Measurements from ENCODE around the gene ERCC2. TPM values are rescaled to one million over a fixed set of nuclear protein-coding genes. Genes with fewer than 3 reads are reported as not detected.

Gene ERCC2
- total RNA-seq, 1 donor from 2014 or later: 44.7 TPM

DNA sequence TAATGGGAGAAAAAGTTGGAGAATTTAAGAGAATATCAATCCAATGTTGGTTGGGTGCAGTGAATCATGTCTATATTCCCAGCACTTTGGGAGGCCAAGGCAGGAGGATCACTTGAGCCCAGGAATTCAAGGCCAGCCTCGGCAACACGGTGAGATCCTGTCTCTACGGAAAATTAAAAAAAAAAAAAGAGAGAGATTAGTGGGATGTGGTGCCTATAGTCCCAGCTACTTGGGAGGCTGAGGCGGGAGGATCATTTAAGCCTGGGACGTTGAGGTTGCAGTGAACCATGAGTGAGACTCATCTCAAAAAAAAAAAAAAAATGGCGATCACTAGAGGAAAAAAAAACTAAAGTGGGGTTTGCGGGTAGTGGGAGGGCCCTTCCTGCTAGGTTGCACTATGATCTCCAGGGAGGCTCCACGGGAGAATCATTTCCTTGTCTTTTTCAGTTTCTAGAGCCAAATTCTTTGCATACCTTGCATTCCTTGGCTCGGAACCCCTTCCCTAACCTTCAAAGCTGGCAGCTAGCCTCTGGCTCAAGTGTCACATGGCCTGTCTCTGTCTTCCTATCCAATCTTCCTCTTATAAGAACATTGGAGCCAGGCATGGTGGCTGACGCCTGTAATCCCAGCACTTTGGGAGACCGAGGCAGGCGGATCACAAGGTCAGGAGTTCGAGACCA is 5.8 kb upstream of the ERCC2 start:
- Histone ChIP-seq H3K4me2 (ENCODE audit: low read length) (peak overlapping the region; percentile 40), H3K4me1 (ENCODE audit: insufficient read depth, low read length) (peaks cover 12% of the 10 kb centered on the region), H2AFZ (ENCODE audit: low read depth, low read length) (no peak overlapping the region), H3K9me3 (ENCODE audit: insufficient read depth, low read depth, low read length) (no peaks in the 10 kb centered on the region), H3K27me3 (ENCODE audit: insufficient read depth, low read length) (no peaks in the 10 kb centered on the region), H4K20me1 (ENCODE audit: insufficient read depth, low read length) (no peaks in the 10 kb centered on the region), H3K79me2 (ENCODE audit: insufficient read depth, low read length) (no peaks in the 10 kb centered on the region), H3K4me3 (ENCODE audit: insufficient read depth, low read depth, low read length) (no peak overlapping the region), H3K36me3 (ENCODE audit: insufficient read depth, low read length) (no peaks in the 10 kb centered on the region), H3K27ac (ENCODE audit: low read depth, low read length) (peak overlapping the region; percentile 80), H3K9ac (ENCODE audit: low read length) (peak overlapping the region; percentile 29)
- FAIRE-seq (no peak), DNase-seq (ENCODE audit: low read depth) (peak; percentile 93)
- no peaks in the 10 kb centered on the region for H3K9me3 Mint-ChIP-seq (ENCODE audit: unreplicated experiment)
- H3K4me1 Mint-ChIP-seq (ENCODE audit: low read depth, unreplicated experiment): no peaks in the 10 kb centered on the region
- TF ChIP-seq, protein P1, sequence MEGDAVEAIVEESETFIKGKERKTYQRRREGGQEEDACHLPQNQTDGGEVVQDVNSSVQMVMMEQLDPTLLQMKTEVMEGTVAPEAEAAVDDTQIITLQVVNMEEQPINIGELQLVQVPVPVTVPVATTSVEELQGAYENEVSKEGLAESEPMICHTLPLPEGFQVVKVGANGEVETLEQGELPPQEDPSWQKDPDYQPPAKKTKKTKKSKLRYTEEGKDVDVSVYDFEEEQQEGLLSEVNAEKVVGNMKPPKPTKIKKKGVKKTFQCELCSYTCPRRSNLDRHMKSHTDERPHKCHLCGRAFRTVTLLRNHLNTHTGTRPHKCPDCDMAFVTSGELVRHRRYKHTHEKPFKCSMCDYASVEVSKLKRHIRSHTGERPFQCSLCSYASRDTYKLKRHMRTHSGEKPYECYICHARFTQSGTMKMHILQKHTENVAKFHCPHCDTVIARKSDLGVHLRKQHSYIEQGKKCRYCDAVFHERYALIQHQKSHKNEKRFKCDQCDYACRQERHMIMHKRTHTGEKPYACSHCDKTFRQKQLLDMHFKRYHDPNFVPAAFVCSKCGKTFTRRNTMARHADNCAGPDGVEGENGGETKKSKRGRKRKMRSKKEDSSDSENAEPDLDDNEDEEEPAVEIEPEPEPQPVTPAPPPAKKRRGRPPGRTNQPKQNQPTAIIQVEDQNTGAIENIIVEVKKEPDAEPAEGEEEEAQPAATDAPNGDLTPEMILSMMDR (IDR thresholded peaks at IDR 0.05; ENCODE audit: insufficient read depth, low read depth, low read length): no peak
- no peak for TF ChIP-seq EZH2 (IDR thresholded peaks at IDR 0.05; ENCODE audit: insufficient read depth, low read length)
- peak overlapping the region; percentile 81 for H3K27ac Mint-ChIP-seq (ENCODE audit: unreplicated experiment)
- no peaks in the 10 kb centered on the region for H3K27me3 Mint-ChIP-seq (ENCODE audit: low read depth, unreplicated experiment)
- peak overlapping the region; percentile 40 for H3K4me3 Mint-ChIP-seq (ENCODE audit: unreplicated experiment)
- H3K36me3 Mint-ChIP-seq (ENCODE audit: low read depth, unreplicated experiment): peaks cover 8% of the 10 kb centered on the region

DNA sequence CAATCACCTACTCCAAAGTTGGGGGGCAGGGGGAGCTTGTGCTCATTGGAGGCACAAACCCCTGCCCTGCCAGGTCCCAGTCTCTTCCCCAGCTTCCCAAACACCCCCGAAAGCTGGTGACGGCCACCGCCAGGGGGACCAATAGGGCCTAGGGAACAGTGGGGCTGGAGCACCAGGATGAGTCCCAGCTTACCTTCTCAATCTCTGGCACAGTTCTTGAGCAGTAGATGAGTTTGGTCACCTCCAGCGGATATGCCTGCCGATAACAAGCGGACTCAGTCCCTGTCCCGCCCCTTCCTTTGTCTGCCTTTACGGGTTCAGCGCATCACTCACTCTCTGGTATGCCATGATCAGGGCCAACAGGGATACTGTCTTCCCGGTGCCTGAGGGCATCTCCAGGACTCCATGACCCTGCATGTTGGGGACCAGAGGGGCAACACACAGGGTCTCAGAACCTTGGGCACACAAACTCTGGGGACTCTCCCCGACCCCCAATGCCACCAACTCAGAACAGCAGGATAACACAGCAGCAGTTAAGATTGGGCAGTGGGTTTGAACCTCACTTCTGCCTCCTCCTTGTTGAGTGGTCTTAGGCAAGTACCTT is 1.5 kb downstream of the ERCC2 start:
- DNase-seq (ENCODE audit: low read depth) (no peak), FAIRE-seq (no peak)
- Mint-ChIP-seq H3K27me3 (ENCODE audit: low read depth, unreplicated experiment) (no peaks in the 10 kb centered on the region), H3K9me3 (ENCODE audit: unreplicated experiment) (no peaks in the 10 kb centered on the region), H3K27ac (ENCODE audit: unreplicated experiment) (no peak overlapping the region), H3K4me3 (ENCODE audit: unreplicated experiment) (peak overlapping the region; percentile 73), H3K36me3 (ENCODE audit: low read depth, unreplicated experiment) (peaks cover 8% of the 10 kb centered on the region), H3K4me1 (ENCODE audit: low read depth, unreplicated experiment) (no peaks in the 10 kb centered on the region)
- no peak overlapping the region for H3K27ac ChIP-seq (ENCODE audit: low read depth, low read length)
- peaks cover 27% of the 10 kb centered on the region for H3K79me2 ChIP-seq (ENCODE audit: insufficient read depth, low read length)
- H3K4me1 ChIP-seq (ENCODE audit: insufficient read depth, low read length): peaks cover 5% of the 10 kb centered on the region
- H3K27me3 ChIP-seq (ENCODE audit: insufficient read depth, low read length): no peaks in the 10 kb centered on the region
- peaks cover 4% of the 10 kb centered on the region for H3K36me3 ChIP-seq (ENCODE audit: insufficient read depth, low read length)
- H3K9ac ChIP-seq (ENCODE audit: low read length): no peak overlapping the region
- TF ChIP-seq EZH2 (IDR thresholded peaks at IDR 0.05; ENCODE audit: insufficient read depth, low read length): no peak
- TF ChIP-seq, protein P1 (IDR thresholded peaks at IDR 0.05; ENCODE audit: insufficient read depth, low read depth, low read length): no peak
- no peak overlapping the region for H2AFZ ChIP-seq (ENCODE audit: low read depth, low read length)
- H4K20me1 ChIP-seq (ENCODE audit: insufficient read depth, low read length): peaks cover 19% of the 10 kb centered on the region
- H3K9me3 ChIP-seq (ENCODE audit: insufficient read depth, low read depth, low read length): no peaks in the 10 kb centered on the region
- peak overlapping the region; percentile 93 for H3K4me2 ChIP-seq (ENCODE audit: low read length)
- H3K4me3 ChIP-seq (ENCODE audit: insufficient read depth, low read depth, low read length): peak overlapping the region; percentile 38

GRCh38 chr19:45368127-45368526 is 2.2 kb downstream of the ERCC2 start:
- DNase-seq (ENCODE audit: low read depth): no peak
- no peaks in the 10 kb centered on the region for H3K9me3 Mint-ChIP-seq (ENCODE audit: unreplicated experiment)
- no peak for FAIRE-seq
- peaks cover 4% of the 10 kb centered on the region for H3K36me3 ChIP-seq (ENCODE audit: insufficient read depth, low read length)
- peak overlapping the region; percentile 57 for H3K4me3 Mint-ChIP-seq (ENCODE audit: unreplicated experiment)
- no peaks in the 10 kb centered on the region for H3K27me3 Mint-ChIP-seq (ENCODE audit: low read depth, unreplicated experiment)
- H4K20me1 ChIP-seq (ENCODE audit: insufficient read depth, low read length): peaks cover 19% of the 10 kb centered on the region
- no peaks in the 10 kb centered on the region for H3K4me1 Mint-ChIP-seq (ENCODE audit: low read depth, unreplicated experiment)
- no peak overlapping the region for H3K4me3 ChIP-seq (ENCODE audit: insufficient read depth, low read depth, low read length)
- H3K9me3 ChIP-seq (ENCODE audit: insufficient read depth, low read depth, low read length): no peaks in the 10 kb centered on the region
- H2AFZ ChIP-seq (ENCODE audit: low read depth, low read length): no peak overlapping the region
- no peaks in the 10 kb centered on the region for H3K27me3 ChIP-seq (ENCODE audit: insufficient read depth, low read length)
- TF ChIP-seq EZH2 (IDR thresholded peaks at IDR 0.05; ENCODE audit: insufficient read depth, low read length): no peak
- TF ChIP-seq, protein P1 (IDR thresholded peaks at IDR 0.05; ENCODE audit: insufficient read depth, low read depth, low read length): no peak
- no peak overlapping the region for H3K9ac ChIP-seq (ENCODE audit: low read length)
- H3K27ac ChIP-seq (ENCODE audit: low read depth, low read length): no peak overlapping the region
- H3K27ac Mint-ChIP-seq (ENCODE audit: unreplicated experiment): peak overlapping the region; percentile 18
- H3K4me1 ChIP-seq (ENCODE audit: insufficient read depth, low read length): peaks cover 5% of the 10 kb centered on the region
- H3K36me3 Mint-ChIP-seq (ENCODE audit: low read depth, unreplicated experiment): peaks cover 8% of the 10 kb centered on the region
- H3K79me2 ChIP-seq (ENCODE audit: insufficient read depth, low read length): peaks cover 27% of the 10 kb centered on the region
- H3K4me2 ChIP-seq (ENCODE audit: low read length): peak overlapping the region; percentile 93
